IMR-90 (cell line): ENCODE measurements around the gene IGFBP7. TPM values are rescaled to one million over a fixed set of nuclear protein-coding genes. Genes with fewer than 3 reads are reported as not detected.
A peak's percentile ranks its signal among the peaks of the same experiment; 100 is the strongest.

ENCODE experiments used
- ATAC-seq: fragments of 200-7000 bp; cut with Tn5 transposase; 2 replicates; pipeline ENCODE4 v1.9.1; 2020; ENCODE audit warnings: low read depth, mild to moderate bottlenecking, moderate library complexity
- BruUV-seq: library from RNA; stranded (reverse); fragments of 400-500 nt; replicated peaks from 2 replicates; lab custom pipeline; 2021; lab: Mats Ljungman, UMichigan
- CTCF ChIA-PET: fragments of 300-600 bp; formaldehyde crosslinking; extraction: SDS; loops from one replicate; lab custom pipeline; 2021; ENCODE audit warnings: antibody characterized with exemption; lab: Yijun Ruan, JAX
- POLR2A ChIA-PET: fragments of 300-600 bp; sonication (Branson Sonifier 250); formaldehyde crosslinking; loops from one replicate; lab custom pipeline; 2022; ENCODE audit warnings: antibody characterized with exemption; ENCODE audit not compliant: unreplicated experiment; lab: Charles Lee
- DNase-seq: peaks from one replicate; pipeline ENCODE4 v3.0.0; 2013
- H2AFZ ChIP-seq: replicated peaks from 2 replicates; pipeline ENCODE3; 2013; ENCODE audit warnings: low read length, mild to moderate bottlenecking; ENCODE audit not compliant: poor library complexity
- H2AK5ac ChIP-seq: 2 replicates; pipeline ENCODE4 v1.6.1; 2013; ENCODE audit warnings: low read depth, low read length, inconsistent platforms
- H2AK9ac ChIP-seq: replicated peaks from 2 replicates; pipeline ENCODE3; 2013; ENCODE audit warnings: mild to moderate bottlenecking, low read depth, low read length, moderate library complexity; ENCODE audit not compliant: poor library complexity
- H2BK120ac ChIP-seq: 2 replicates; pipeline ENCODE4 v1.6.1; 2013; ENCODE audit warnings: low read depth, low read length, inconsistent platforms
- H2BK15ac ChIP-seq: 3 replicates; pipeline ENCODE4 v1.6.1; 2013; ENCODE audit warnings: low read depth, low read length, inconsistent platforms
- H2BK20ac ChIP-seq: 2 replicates; pipeline ENCODE4 v1.6.1; 2013; ENCODE audit warnings: low read depth, mild to moderate bottlenecking, inconsistent platforms, low read length, moderate library complexity
- H2BK5ac ChIP-seq: 2 replicates; pipeline ENCODE4 v1.6.1; 2013; ENCODE audit warnings: mild to moderate bottlenecking, low read depth, low read length, inconsistent platforms; ENCODE audit not compliant: poor library complexity, severe bottlenecking
- H3K14ac ChIP-seq: replicated peaks from 2 replicates; pipeline ENCODE4 v1.6.1; 2013; ENCODE audit warnings: low read depth, low read length, inconsistent platforms
- H3K18ac ChIP-seq: 2 replicates; pipeline ENCODE4 v1.6.1; 2013; ENCODE audit warnings: low read depth, low read length, control low read depth
- H3K23ac ChIP-seq: 2 replicates; pipeline ENCODE4 v1.6.1; 2013; ENCODE audit warnings: low read depth, low read length, inconsistent platforms
- H3K27ac ChIP-seq: 2 replicates; pipeline ENCODE4 v1.5.1; 2013; ENCODE audit warnings: mild to moderate bottlenecking, control low read depth, low read length; ENCODE audit not compliant: insufficient read depth
- H3K27me3 ChIP-seq: 2 replicates; pipeline ENCODE4 v1.6.1; 2013; ENCODE audit warnings: low read length; ENCODE audit not compliant: control insufficient read depth, insufficient read depth
- H3K36me3 ChIP-seq: 2 replicates; pipeline ENCODE4 v1.6.1; 2013; ENCODE audit warnings: low read length, mixed read lengths; ENCODE audit not compliant: control insufficient read depth, insufficient read depth
- H3K4ac ChIP-seq: 2 replicates; pipeline ENCODE4 v1.6.1; 2013; ENCODE audit warnings: low read depth, low read length, inconsistent platforms
- H3K4me1 ChIP-seq: 2 replicates; pipeline ENCODE4 v1.6.1; 2013; ENCODE audit warnings: low read length, mixed read lengths; ENCODE audit not compliant: control insufficient read depth, insufficient read depth
- H3K4me2 ChIP-seq: 2 replicates; pipeline ENCODE4 v1.6.1; 2013; ENCODE audit warnings: low read depth, mild to moderate bottlenecking, control low read depth, low read length, moderate library complexity
- H3K4me3 ChIP-seq: 2 replicates; pipeline ENCODE4 v1.5.1; 2013; ENCODE audit warnings: low read depth, mild to moderate bottlenecking, control low read depth, low read length, moderate library complexity; ENCODE audit not compliant: insufficient read depth
- H3K56ac ChIP-seq: 2 replicates; pipeline ENCODE4 v1.6.1; 2013; ENCODE audit warnings: low read length, inconsistent platforms; ENCODE audit not compliant: insufficient read depth; ENCODE audit errors: extremely low read depth
- H3K79me1 ChIP-seq, 2 experiments: 2 replicates each; pipeline ENCODE4 v1.6.1; 2013; ENCODE audit warnings: low read length in 2 of 2, inconsistent platforms in 1 of 2, low read depth in 1 of 2
- H3K9ac ChIP-seq: 2 replicates; pipeline ENCODE4 v1.6.1; 2013; ENCODE audit warnings: low read depth, low read length, control low read depth
- H3K9me1 ChIP-seq: 2 replicates; pipeline ENCODE4 v1.6.1; 2013; ENCODE audit warnings: low read length, inconsistent platforms; ENCODE audit not compliant: insufficient read depth
- H3K9me3 ChIP-seq: 2 replicates; pipeline ENCODE4 v1.6.1; 2013; ENCODE audit warnings: low read length; ENCODE audit not compliant: control insufficient read depth, insufficient read depth
- H4K20me1 ChIP-seq: 2 replicates; pipeline ENCODE4 v1.6.1; 2013; ENCODE audit warnings: low read length, inconsistent platforms; ENCODE audit not compliant: insufficient read depth
- H4K5ac ChIP-seq: 2 replicates; pipeline ENCODE4 v1.6.1; 2013; ENCODE audit warnings: mild to moderate bottlenecking, low read depth, low read length, control low read depth
- H4K8ac ChIP-seq, 2 experiments: 2 replicates each; pipeline ENCODE4 v1.6.1; 2013; ENCODE audit warnings: low read depth in 2 of 2, low read length in 2 of 2, control low read depth in 1 of 2, inconsistent platforms in 1 of 2
- H4K91ac ChIP-seq: 2 replicates; pipeline ENCODE4 v1.6.1; 2013; ENCODE audit warnings: low read depth, low read length, inconsistent platforms; ENCODE audit not compliant: insufficient read depth
- FOS ChIP-seq: fragments of 150-350 bp; IDR thresholded peaks from 2 replicates; pipeline ENCODE4 v1.6.1; 2016; ENCODE audit warnings: low read depth, low read length
- MXI1 ChIP-seq: IDR thresholded peaks from 2 replicates; pipeline ENCODE4 v1.6.1; 2012; ENCODE audit warnings: low read depth, mild to moderate bottlenecking, low read length, moderate library complexity, borderline replicate concordance
- POLR2A ChIP-seq: IDR thresholded peaks from 2 replicates; pipeline ENCODE4 v1.6.1; 2012; ENCODE audit warnings: mild to moderate bottlenecking, low read depth, low read length
- RCOR1 ChIP-seq: IDR thresholded peaks from 2 replicates; pipeline ENCODE4 v1.6.1; 2012; ENCODE audit warnings: mild to moderate bottlenecking, low read length, improper control_type of control experiment; ENCODE audit not compliant: insufficient replicate concordance
- WGBS, 2 experiments: methylation state at CpG; one replicate each; pipeline versions ENCODE4 v1.1.5 to v1.1.7; 2013; ENCODE audit warnings: missing lambda C conversion rate in 2 of 2; ENCODE audit not compliant: insufficient read length in 1 of 2; ENCODE audit errors: extremely low coverage in 2 of 2; 5-methylcytosine and 5-hydroxymethylcytosine counted together
- dilution Hi-C: fragments of 300-500 bp; cut with HindIII; formaldehyde crosslinking; loops from one replicate; pipeline ENCODE4 v1.14.3; 2018; ENCODE audit warnings: low sequenced_read_pairs; ENCODE audit not compliant: unreplicated experiment
- in situ Hi-C: fragments of 300-500 bp; cut with MboI; formaldehyde crosslinking; loops from 3 replicates; pipeline ENCODE4 v1.14.3; 2019; ENCODE audit warnings: low sequenced_read_pairs, inconsistent platforms, mixed read lengths
- intact Hi-C: fragments of 100-400 bp; cut with micrococcal nuclease; formaldehyde crosslinking; loops from 2 replicates; pipeline ENCODE4 v1.10.0; 2022
- polyA plus RNA-seq, 3 experiments: library from polyadenylated mRNA; depleted of rRNA; stranded (reverse); fragments of >200 nt; gene quantifications; 2 replicates each; pipeline ENCODE4 v1.2.3, GENCODE V29; 2012; ENCODE audit warnings: low replicate concordance in 1 of 3
- total RNA-seq: library from RNA; depleted of rRNA; stranded (reverse); fragments of >200 nt; gene quantifications from 2 replicates; pipeline ENCODE4 v1.2.3, GENCODE V29; 2012
- TF ChIP-seq, protein P1 (sequence below): conservative IDR thresholded peaks from 2 replicates; pipeline ENCODE4 v1.5.1; 2012; ENCODE audit warnings: mild to moderate bottlenecking, low read depth, low read length, improper control_type of control experiment

Gene IGFBP7
- total and polyA plus RNA-seq, 2 of the 4 experiments (the other 2 are of a cell fraction): 33.2 to 267 TPM

DNA sequence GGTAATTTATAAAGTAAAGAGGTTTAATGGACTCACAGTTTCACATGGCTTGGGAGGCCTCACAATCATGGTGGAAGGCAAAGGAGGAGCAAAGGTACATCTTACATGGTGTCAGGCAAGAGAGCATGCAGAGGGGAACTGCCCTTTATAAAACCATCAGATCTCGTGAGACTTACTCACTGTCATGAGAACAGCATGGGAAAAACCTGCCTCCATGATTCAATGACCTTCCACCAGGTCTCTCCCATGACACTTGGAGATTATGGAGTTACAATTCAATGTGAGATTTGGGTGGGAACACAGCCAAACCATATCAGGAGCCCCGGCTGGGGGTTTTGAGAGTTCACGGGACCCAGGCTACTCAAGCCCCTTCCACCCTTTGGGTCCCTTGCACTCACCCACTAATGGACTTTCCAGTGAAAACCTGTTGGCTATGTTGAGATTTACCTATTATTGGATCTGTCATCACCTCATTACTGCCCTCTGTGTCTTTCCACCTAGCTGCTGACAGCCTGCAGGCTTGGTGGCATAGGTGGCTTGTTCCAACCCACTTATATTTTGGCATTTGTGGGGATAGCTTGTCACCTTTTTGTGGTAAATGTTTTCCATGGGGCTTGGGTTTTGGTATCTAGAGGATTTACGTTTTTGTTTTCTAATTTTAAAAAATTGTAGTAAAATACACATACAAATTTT is 24.0 kb downstream of the IGFBP7 start:
- Histone ChIP-seq H2BK5ac (no peak overlapping the region), H2BK15ac (no peak overlapping the region), H2AK9ac (no peak overlapping the region), H2BK20ac (no peak overlapping the region), H3K4me1 (peaks cover 10% of the 10 kb centered on the region), H3K36me3 (peaks cover 3% of the 10 kb centered on the region; the same call in 1 of the 2 replicates), H3K18ac (no peak overlapping the region), H2AK5ac (peak overlapping the region; percentile 30; the same call in 1 of the 2 replicates), H3K79me1 (peaks cover 14 to 49% of the 10 kb centered on the region in 2 experiments), H3K56ac (no peak overlapping the region), H3K4ac (no peak overlapping the region), H3K14ac (no peak overlapping the region), H3K9ac (no peak overlapping the region), H2BK120ac (no peak overlapping the region), H3K27ac (no peak overlapping the region), H3K23ac (no peak overlapping the region), H4K5ac (no peak overlapping the region), H3K9me1 (peaks cover 5% of the 10 kb centered on the region; the same call in 1 of the 2 replicates), H4K20me1 (no peaks in the 10 kb centered on the region), H3K4me3 (no peak overlapping the region), H4K91ac (no peak overlapping the region), H3K27me3 (no peaks in the 10 kb centered on the region), H2AFZ (no peak overlapping the region), H4K8ac (no peak overlapping the region), H3K4me2 (no peak overlapping the region), H3K9me3 (no peaks in the 10 kb centered on the region)
- dilution Hi-C loops (no loop called here), intact Hi-C loops (no loop called here), in situ Hi-C loops (no loop called here)
- BruUV-seq: no TSS peak
- DNase-seq: no peak
- no peak for ATAC-seq
- POLR2A ChIA-PET: no interaction called here
- CTCF ChIA-PET: no interaction called here
- WGBS, 2 experiments: no CpG with 5 or more reads among the region's 4 CpGs
- TF ChIP-seq RCOR1 (no peak), POLR2A (0 out of 2 replicates have a peak, but pooled peaks have one; percentile 1), MXI1 (no peak), FOS (no peak)
- TF ChIP-seq, protein P1, sequence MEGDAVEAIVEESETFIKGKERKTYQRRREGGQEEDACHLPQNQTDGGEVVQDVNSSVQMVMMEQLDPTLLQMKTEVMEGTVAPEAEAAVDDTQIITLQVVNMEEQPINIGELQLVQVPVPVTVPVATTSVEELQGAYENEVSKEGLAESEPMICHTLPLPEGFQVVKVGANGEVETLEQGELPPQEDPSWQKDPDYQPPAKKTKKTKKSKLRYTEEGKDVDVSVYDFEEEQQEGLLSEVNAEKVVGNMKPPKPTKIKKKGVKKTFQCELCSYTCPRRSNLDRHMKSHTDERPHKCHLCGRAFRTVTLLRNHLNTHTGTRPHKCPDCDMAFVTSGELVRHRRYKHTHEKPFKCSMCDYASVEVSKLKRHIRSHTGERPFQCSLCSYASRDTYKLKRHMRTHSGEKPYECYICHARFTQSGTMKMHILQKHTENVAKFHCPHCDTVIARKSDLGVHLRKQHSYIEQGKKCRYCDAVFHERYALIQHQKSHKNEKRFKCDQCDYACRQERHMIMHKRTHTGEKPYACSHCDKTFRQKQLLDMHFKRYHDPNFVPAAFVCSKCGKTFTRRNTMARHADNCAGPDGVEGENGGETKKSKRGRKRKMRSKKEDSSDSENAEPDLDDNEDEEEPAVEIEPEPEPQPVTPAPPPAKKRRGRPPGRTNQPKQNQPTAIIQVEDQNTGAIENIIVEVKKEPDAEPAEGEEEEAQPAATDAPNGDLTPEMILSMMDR: no peak
